Neutrophil (primary cell): ENCODE measurements around the gene NDFIP1.

Source experiments
- H3K27ac ChIP-seq: fragments of 200-600 bp; sonication (generic); 2 replicates; pipeline ENCODE4 v1.5.1; 2016; ENCODE audit warnings: mild to moderate bottlenecking, moderate library complexity
- H3K27me3 ChIP-seq: fragments of 200-600 bp; sonication (generic); 2 replicates; pipeline ENCODE4 v1.6.0; 2016; ENCODE audit warnings: mild to moderate bottlenecking
- H3K36me3 ChIP-seq: fragments of 200-600 bp; sonication (generic); 2 replicates; pipeline ENCODE4 v1.5.1; 2017
- H3K4me1 ChIP-seq, 2 experiments: fragments of 200-600 bp in 1 of 2; sonication (generic) in 1 of 2; 1 replicate in 1 of 2; 2 replicates in 1 of 2; pipeline versions ENCODE4 v1.5.1 to v1.6.1; 2013 to 2016; ENCODE audit warnings: low read depth in 1 of 2, low read length in 1 of 2, mild to moderate bottlenecking in 1 of 2, moderate library complexity in 1 of 2; ENCODE audit not compliant: control insufficient read depth in 1 of 2, insufficient read depth in 1 of 2
- H3K4me3 ChIP-seq, 2 experiments: fragments of 200-600 bp in 1 of 2; sonication (generic) in 1 of 2; 1 replicate in 1 of 2; 2 replicates in 1 of 2; pipeline ENCODE4 v1.5.1; 2013 to 2016; ENCODE audit warnings: low read depth in 1 of 2, low read length in 1 of 2, mild to moderate bottlenecking in 1 of 2, moderate library complexity in 1 of 2
- H3K9me3 ChIP-seq: fragments of 200-600 bp; sonication (generic); 2 replicates; pipeline ENCODE4 v1.5.1; 2016
- CTCF ChIP-seq: fragments of 200-600 bp; sonication (generic); IDR thresholded peaks from 2 replicates; pipeline ENCODE4 v1.5.1; 2016; ENCODE audit warnings: antibody characterized with exemption

Gene NDFIP1

GRCh38 chr5:142132916-142133315 is 24.3 kb downstream of the NDFIP1 start:
- no peak for TF ChIP-seq CTCF
- no peak overlapping the region for H3K4me3 ChIP-seq
- H3K27ac ChIP-seq, result no peak overlapping the region
- H3K4me1 ChIP-seq, result peaks cover 11 to 13% of the 10 kb centered on the region in 2 experiments
- no peaks in the 10 kb centered on the region for H3K27me3 ChIP-seq
- peaks cover 29% of the 10 kb centered on the region for H3K36me3 ChIP-seq
- no peaks in the 10 kb centered on the region for H3K9me3 ChIP-seq

GRCh38 chr5:142133330-142134206 is 25.0 kb downstream of the NDFIP1 start:
- peak overlapping the region; percentile 65 for H3K27ac ChIP-seq
- no peaks in the 10 kb centered on the region for H3K9me3 ChIP-seq
- no peak for TF ChIP-seq CTCF
- H3K27me3 ChIP-seq, result no peaks in the 10 kb centered on the region
- peak overlapping the region in 1 of 2 experiments; percentile 16 for H3K4me3 ChIP-seq
- H3K4me1 ChIP-seq, result peaks cover 11 to 13% of the 10 kb centered on the region in 2 experiments
- H3K36me3 ChIP-seq, result peaks cover 36% of the 10 kb centered on the region

- H3K4me1 ChIP-seq, result peaks cover 11 to 13% of the 10 kb centered on the region in 2 experiments
- H3K9me3 ChIP-seq, result no peaks in the 10 kb centered on the region
- TF ChIP-seq CTCF, result no peak
- no peaks in the 10 kb centered on the region for H3K27me3 ChIP-seq
- peaks cover 36% of the 10 kb centered on the region for H3K36me3 ChIP-seq
- H3K27ac ChIP-seq, result peak overlapping the region; percentile 65
- H3K4me3 ChIP-seq, result peak overlapping the region in 1 of 2 experiments; percentile 16
Measured at GRCh38 chr5:142134331-142135010, 25.9 kb downstream of the NDFIP1 start.

GRCh38 chr5:142141463-142141862 is 32.9 kb downstream of the NDFIP1 start:
- Histone ChIP-seq H3K9me3 (no peaks in the 10 kb centered on the region), H3K4me1 (no peaks in the 10 kb centered on the region), H3K27ac (no peak overlapping the region), H3K27me3 (no peaks in the 10 kb centered on the region), H3K4me3 (no peak overlapping the region), H3K36me3 (peaks cover 52% of the 10 kb centered on the region)
- no peak for TF ChIP-seq CTCF

- peak; percentile 11 for TF ChIP-seq CTCF
- no peaks in the 10 kb centered on the region for H3K4me1 ChIP-seq
- peaks cover 54% of the 10 kb centered on the region for H3K36me3 ChIP-seq
- H3K9me3 ChIP-seq, result no peaks in the 10 kb centered on the region
- H3K4me3 ChIP-seq, result no peak overlapping the region
- H3K27me3 ChIP-seq, result no peaks in the 10 kb centered on the region
- H3K27ac ChIP-seq, result no peak overlapping the region
Measured at GRCh38 chr5:142143878-142144277, 35.3 kb downstream of the NDFIP1 start.
